ENCODE measurements around the gene RBM28. TPM values are rescaled to one million over a fixed set of nuclear protein-coding genes. Genes with fewer than 3 reads are reported as not detected.

The RBM28 gene
- total and polyA plus RNA-seq, 10 donors, result 11.0 to 45.8 (median 29.5) TPM

GRCh38 chr7:128259131-128260061, 84.3 kb downstream of the RBM28 start:
- 71 to 88% (median 79%) methylated on average over 11 of the region's 11 CpGs for WGBS, 5 donors
- Histone ChIP-seq H3K36me3 (no peaks in the 10 kb centered on the region), H3K9me3 (no peaks in the 10 kb centered on the region), H3K27ac (no peak overlapping the region), H3K4me3 (no peak overlapping the region), H3K27me3 (replicated peaks in 1 of 7) (no peaks in the 10 kb centered on the region), H3K4me1 (no peaks in the 10 kb centered on the region)
- intact Hi-C loops (cut with DNase I; ENCODE audit: low total_unique reads), result no loop called here
- no peak for DNase-seq
- no peak for TF ChIP-seq CTCF (IDR thresholded peaks at IDR 0.05 in 8 of 11, conservative IDR thresholded peaks at IDR 0.05 in 3 of 11)
- no peak for TF ChIP-seq POLR2A (IDR thresholded peaks at IDR 0.05)
- no peak for TF ChIP-seq POLR2AphosphoS5 (IDR thresholded peaks at IDR 0.05)

GRCh38 chr7:128257458-128257857, 86.2 kb downstream of the RBM28 start:
- Histone ChIP-seq H3K4me3 (no peak overlapping the region), H3K9me3 (no peaks in the 10 kb centered on the region), H3K27ac (no peak overlapping the region), H3K4me1 (no peaks in the 10 kb centered on the region), H3K27me3 (replicated peaks in 1 of 7) (no peaks in the 10 kb centered on the region), H3K36me3 (no peaks in the 10 kb centered on the region)
- intact Hi-C loops (cut with DNase I; ENCODE audit: low total_unique reads), result no loop called here
- TF ChIP-seq POLR2AphosphoS5 (IDR thresholded peaks at IDR 0.05) (no peak), POLR2A (IDR thresholded peaks at IDR 0.05) (no peak), CTCF (IDR thresholded peaks at IDR 0.05 in 8 of 11, conservative IDR thresholded peaks at IDR 0.05 in 3 of 11) (no peak)
- no peak for DNase-seq
- 86 to 93% (median 91%) methylated on average over 14 of the region's 14 CpGs for WGBS, 5 donors

- no peak for TF ChIP-seq POLR2A (IDR thresholded peaks at IDR 0.05)
- TF ChIP-seq POLR2AphosphoS5 (IDR thresholded peaks at IDR 0.05), result no peak
- no peak for TF ChIP-seq CTCF (IDR thresholded peaks at IDR 0.05 in 8 of 11, conservative IDR thresholded peaks at IDR 0.05 in 3 of 11)
- no peaks in the 10 kb centered on the region for H3K36me3 ChIP-seq
- no peaks in the 10 kb centered on the region for H3K9me3 ChIP-seq
- H3K27me3 ChIP-seq (replicated peaks in 1 of 7), result no peaks in the 10 kb centered on the region
- DNase-seq, result no peak
- no peak overlapping the region for H3K4me3 ChIP-seq
- no peaks in the 10 kb centered on the region for H3K4me1 ChIP-seq
- WGBS, 5 donors, result 64 to 85% (median 75%) methylated on average over 2 of the region's 2 CpGs
- H3K27ac ChIP-seq, result no peak overlapping the region
- intact Hi-C loops (cut with DNase I; ENCODE audit: low total_unique reads), result no loop called here
Measured at GRCh38 chr7:128255271-128255670, 88.4 kb downstream of the RBM28 start.

GRCh38 chr7:128254470-128254869, 89.2 kb downstream of the RBM28 start:
- intact Hi-C loops (cut with DNase I; ENCODE audit: low total_unique reads), result no loop called here
- H3K27me3 ChIP-seq (replicated peaks in 1 of 7), result no peaks in the 10 kb centered on the region
- DNase-seq, result no peak
- H3K9me3 ChIP-seq, result no peaks in the 10 kb centered on the region
- no peaks in the 10 kb centered on the region for H3K36me3 ChIP-seq
- no peak overlapping the region for H3K27ac ChIP-seq
- 61 to 87% (median 74%) methylated on average over 5 of the region's 5 CpGs for WGBS, 5 donors
- H3K4me3 ChIP-seq, result no peak overlapping the region
- H3K4me1 ChIP-seq, result no peaks in the 10 kb centered on the region
- TF ChIP-seq CTCF (IDR thresholded peaks at IDR 0.05 in 8 of 11, conservative IDR thresholded peaks at IDR 0.05 in 3 of 11), result no peak
- no peak for TF ChIP-seq POLR2AphosphoS5 (IDR thresholded peaks at IDR 0.05)
- TF ChIP-seq POLR2A (IDR thresholded peaks at IDR 0.05), result no peak
